Measurements from ENCODE around the gene TUSC7.

The TUSC7 gene
- total RNA-seq = 0 reads per million in 3 experiments

DNA sequence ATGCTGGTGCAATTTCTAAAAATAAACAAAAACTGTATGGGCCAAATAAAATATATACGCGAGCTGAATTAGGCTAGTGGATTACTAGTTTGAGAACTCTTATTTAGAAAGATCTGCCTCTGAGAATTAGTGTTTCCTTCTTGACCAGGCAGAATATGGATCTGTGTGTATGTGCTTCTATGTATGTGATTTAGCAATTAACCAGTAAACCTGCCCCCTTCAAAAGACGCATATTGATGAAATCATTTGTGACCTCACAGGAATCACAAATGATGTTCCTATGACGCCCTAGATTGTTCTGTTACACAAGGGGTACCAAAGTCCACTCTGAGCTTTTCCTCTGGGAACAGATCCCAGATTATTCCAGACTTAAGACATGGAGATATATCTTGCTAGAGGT is at the start of gene TUSC7:
Gene TUSC7 (plus strand): TSS at position 301 of the 400 bp plus-strand sequence.
- no peak for DNase-seq

DNA sequence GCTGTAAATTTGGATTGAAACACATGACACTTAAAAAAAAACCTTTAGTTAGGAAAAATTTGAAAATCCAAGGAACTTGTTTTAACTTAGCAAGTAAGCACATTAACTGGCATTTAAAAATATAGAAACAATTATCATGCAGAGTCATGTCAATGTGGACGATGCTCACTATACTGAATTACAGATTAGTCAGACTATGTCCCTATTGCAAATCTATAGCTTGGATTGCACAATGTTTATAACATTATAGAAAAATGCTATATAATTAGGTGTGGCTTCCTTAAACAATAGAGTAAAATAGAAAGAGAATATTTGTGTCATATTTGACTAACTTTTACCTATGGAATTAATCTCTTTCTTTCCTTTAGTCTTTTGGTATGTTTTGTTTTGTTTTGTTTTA is 48.4 kb upstream of the TUSC7 start:
- no peak for DNase-seq

DNA sequence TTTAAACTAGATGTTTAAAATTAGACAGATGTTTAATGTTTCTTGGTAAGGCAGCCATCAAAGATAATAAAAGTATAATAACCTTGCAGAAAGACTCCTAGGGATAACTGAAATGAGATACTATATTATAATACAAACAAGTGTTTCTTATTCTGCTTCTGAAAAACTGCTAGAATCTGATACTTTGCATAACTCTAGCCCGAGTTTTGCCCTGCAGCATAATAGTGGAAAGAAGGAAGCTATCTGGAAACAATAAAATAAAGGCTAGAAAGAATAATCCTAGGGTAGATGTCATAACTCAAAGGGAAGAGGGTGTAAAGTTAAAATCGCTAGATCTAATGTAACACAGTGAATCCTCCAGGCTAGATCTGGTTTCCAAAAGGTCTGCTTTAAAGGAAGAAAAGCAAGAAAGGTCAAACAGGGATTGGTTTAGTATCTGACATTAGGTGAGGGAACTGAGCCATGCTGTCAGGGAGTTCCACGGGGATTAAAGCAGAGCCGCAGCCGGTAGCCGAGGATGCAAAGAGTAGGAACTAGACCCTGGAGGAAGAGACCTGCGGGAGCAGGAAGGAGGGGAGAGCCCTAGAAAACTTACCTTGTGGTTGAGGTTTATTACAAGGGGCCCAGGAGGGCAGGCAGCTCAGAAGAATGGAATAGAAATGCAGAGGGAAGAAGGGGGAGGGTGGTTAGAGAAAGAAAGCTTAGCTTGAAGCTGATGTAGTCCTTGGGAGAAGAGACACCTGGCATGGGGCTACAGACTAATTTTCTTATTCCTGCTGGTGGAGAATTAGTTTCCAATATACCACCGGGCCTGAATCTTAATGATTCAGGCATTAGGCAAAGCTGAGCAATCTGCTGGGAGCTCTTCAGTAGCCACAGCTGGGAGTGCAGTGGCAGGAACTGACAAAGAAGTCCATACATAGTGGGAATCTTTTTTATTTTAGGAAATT is 46.1 kb upstream of the TUSC7 start:
- DNase-seq = no peak

GRCh38 chr3:116667324-116667723 is 42.3 kb upstream of the TUSC7 start:
- no peak for DNase-seq

- no peak for DNase-seq
Observed at GRCh38 chr3:116667791-116668190, 41.8 kb upstream of the TUSC7 start.

- DNase-seq = no peak
Observed at GRCh38 chr3:116669576-116669975, 40.0 kb upstream of the TUSC7 start.

DNA sequence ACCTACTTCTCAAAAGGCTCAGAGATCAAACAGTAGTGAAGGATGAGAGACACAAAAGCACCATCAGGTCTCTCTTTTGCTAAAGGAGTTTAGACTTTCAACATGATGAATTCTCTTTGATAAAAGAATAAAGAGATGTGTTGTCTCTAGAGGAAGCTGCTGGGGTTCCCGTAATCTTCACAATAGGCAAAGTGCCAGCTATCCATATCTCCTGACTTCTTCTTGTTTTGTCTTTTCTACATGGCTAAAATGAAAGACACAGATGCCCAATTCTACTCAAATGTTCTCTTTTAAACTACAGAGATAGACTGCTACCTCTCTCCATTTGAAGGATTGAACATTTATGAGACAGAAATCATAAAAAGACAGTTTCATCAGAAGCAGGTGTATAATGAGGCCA is 38.4 kb upstream of the TUSC7 start:
- no peak for DNase-seq

GRCh38 chr3:116678853-116679252 is 30.7 kb upstream of the TUSC7 start:
- no peak for DNase-seq

DNA sequence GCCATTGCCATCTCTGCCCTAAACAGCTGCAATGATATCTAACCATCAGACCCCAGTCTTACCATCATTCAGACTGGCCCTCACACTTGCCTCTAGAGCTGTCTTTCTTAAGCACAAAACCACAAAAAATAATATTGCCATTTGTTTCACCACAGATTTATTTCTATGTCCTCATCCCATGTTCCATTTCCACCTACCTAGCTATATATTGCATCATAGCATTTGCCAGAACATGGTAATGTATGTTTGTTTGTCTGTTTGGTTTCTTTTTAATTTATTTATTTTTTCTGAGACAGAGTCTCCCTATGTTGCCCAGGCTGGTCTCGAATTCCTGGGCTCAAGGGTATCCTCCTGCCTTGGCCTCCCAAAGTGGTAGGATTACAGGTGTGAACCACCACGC is 18.5 kb upstream of the TUSC7 start:
- DNase-seq = no peak

- DNase-seq = no peak
Observed at GRCh38 chr3:116701070-116701469, 8.5 kb upstream of the TUSC7 start.

DNA sequence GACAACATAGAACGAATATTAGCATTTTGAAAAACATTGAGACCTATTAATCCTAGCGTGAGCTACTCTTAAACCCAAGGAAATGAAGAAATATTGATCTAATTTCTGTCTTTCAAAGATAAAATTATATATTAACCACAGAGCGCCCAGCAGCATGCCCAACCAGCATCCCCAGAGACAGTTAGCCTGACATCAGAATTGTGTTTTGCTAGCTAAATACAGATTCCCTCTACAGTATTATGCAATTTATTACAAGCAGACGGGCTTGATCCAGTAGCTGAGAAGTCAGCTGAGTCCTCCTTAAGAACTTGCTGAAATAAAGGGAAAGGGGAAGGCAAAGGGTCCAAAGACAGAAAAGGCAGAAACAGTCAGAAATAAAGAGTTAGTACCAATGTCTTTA is 7.2 kb upstream of the TUSC7 start:
- DNase-seq = no peak

GRCh38 chr3:116707531-116707930 is 2.0 kb upstream of the TUSC7 start:
- DNase-seq = no peak

- DNase-seq = no peak
Observed at GRCh38 chr3:116716490-116716889, 6.9 kb downstream of the TUSC7 start.

GRCh38 chr3:116717566-116717965 is 8.0 kb downstream of the TUSC7 start:
- no peak for DNase-seq

DNA sequence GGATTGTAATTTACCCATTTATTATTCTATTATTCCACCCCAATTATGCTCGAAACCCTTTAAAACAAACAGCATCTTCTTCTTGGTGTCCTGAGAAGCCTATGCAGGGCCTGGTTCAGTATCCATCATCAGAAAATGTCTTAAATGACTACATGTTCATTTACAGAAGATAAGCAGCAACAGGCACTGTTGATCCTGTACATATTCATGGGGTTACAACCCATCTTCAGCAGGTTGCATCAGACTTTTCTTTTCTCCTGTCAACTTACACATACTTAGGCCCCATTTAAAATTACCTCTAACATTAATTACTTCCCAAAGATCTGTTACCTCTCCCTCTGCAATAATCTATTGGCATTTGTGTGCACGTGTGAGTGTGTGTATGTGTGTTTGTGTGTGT is 18.9 kb downstream of the TUSC7 start:
- DNase-seq = no peak

GRCh38 chr3:116734243-116734642 is 24.7 kb downstream of the TUSC7 start:
- no peak for DNase-seq

DNA sequence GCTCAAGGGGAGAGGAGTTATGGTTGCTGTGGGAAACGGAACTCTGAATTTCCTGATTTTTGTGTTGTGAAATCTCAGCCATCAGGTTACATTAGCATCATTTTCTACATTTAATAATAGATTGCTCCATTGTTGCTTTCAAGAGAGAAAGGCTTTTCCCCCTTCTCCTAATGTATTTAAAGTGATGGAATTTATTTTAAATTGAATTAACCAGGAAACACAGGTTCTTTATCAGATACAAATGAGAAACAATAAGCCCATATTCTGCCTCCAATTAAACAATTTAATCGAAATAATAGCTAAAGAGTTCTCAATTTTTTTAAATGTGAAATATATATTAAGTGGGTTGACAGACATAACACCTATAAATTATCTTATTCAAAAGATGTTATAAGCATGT is 30.1 kb downstream of the TUSC7 start:
- DNase-seq = no peak

GRCh38 chr3:116740293-116740692 is 30.7 kb downstream of the TUSC7 start:
- DNase-seq = no peak

GRCh38 chr3:116741467-116741866 is 31.9 kb downstream of the TUSC7 start:
- DNase-seq = no peak

GRCh38 chr3:116743062-116743461 is 33.5 kb downstream of the TUSC7 start:
- no peak for DNase-seq

DNA sequence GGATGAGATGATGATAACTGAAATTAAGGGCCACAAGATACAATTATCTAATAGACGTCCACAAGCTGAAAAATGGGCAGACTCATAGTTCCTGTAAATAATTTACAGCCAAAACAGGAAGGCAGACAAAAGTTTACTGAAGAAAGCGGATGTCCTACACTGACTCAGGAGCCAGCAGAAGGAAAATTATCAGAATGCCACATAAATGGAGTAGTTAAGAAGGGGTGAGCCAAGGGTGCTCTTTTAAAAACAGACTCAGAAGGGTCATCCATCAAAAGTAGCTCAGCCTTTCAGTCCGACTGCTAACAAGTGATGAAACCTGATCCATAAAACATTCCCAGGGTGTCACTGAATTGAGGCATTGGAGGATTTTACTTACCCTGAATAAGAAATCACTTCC is 39.8 kb downstream of the TUSC7 start:
- no peak for DNase-seq

- no peak for DNase-seq
Observed at GRCh38 chr3:116757315-116757714, 47.7 kb downstream of the TUSC7 start.

GRCh38 chr3:116759316-116759715 is 49.7 kb downstream of the TUSC7 start:
- no peak for DNase-seq
